ENCODE data around the gene ARHGAP15. TPM values are rescaled to one million over a fixed set of nuclear protein-coding genes. Genes with fewer than 3 reads are reported as not detected.

ARHGAP15 gene
- total RNA-seq, 1 donor from 2014 or later: 7.0 TPM

- no peak for DNase-seq
- TF ChIP-seq CTCF (IDR thresholded peaks at IDR 0.05; ENCODE audit: borderline replicate concordance): no peak
- Histone ChIP-seq H3K9me3 (replicated peaks) (no peaks in the 10 kb centered on the region), H3K36me3 (no peaks in the 10 kb centered on the region), H3K4me1 (no peaks in the 10 kb centered on the region), H3K27me3 (ENCODE audit: low read depth) (no peaks in the 10 kb centered on the region), H3K4me3 (no peak overlapping the region), H3K27ac (replicated peaks) (no peak overlapping the region)
- intact Hi-C loops (cut with micrococcal nuclease): no loop called here
Measured at GRCh38 chr2:143282684-143283083, 153.5 kb downstream of the ARHGAP15 start.

DNA sequence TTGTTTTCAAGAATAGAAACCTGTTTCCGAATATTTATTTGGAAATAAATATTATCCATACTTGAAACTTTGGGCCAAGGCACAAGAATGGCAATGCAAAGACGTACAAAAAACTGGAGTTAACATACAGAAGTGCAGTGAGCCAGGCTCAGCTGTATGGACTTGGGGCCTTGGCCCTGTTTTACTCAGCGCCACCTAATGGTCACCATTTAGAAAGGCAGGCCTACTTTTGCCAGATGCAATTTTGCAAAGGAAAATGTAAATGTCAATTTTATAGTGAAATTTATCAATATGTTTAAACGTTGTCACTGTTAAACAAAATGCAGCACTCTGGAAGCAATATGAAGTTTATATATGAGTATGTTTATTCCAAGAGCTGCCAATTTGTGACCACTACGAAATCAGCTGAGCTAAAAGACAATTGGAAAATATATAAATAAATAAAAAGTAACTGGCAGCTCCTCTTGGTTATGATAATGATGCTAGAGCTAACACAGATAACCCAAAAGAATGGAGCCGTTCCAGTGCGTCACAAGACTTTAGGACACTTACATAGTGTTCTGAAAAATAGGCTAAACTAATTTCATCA lies 155.0 kb downstream of the ARHGAP15 start:
- no peak overlapping the region for H3K4me3 ChIP-seq
- DNase-seq: no peak
- H3K4me1 ChIP-seq: no peaks in the 10 kb centered on the region
- no peaks in the 10 kb centered on the region for H3K9me3 ChIP-seq (replicated peaks)
- no peaks in the 10 kb centered on the region for H3K27me3 ChIP-seq (ENCODE audit: low read depth)
- intact Hi-C loops (cut with micrococcal nuclease): no loop called here
- H3K27ac ChIP-seq (replicated peaks): no peak overlapping the region
- peak; percentile 49 for TF ChIP-seq CTCF (IDR thresholded peaks at IDR 0.05; ENCODE audit: borderline replicate concordance)
- no peaks in the 10 kb centered on the region for H3K36me3 ChIP-seq

DNA sequence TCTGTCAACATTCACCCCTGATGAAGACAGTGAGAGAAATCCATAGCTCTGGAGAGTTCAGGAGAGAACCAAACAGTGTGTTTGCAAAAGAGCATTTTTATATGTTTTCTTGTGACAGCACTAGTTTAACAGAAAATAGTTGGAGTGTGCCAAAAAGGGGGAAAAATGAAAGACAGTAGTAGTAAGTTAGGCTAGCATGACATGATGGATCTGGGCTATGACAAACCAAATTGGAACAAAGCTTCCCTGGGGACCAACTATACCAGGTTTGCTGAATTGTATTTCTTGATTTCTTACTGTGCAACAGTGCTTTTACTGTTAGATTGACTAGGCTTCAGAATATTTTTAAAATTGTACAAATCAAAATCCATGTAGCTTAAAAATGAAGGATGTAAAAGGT lies 159.8 kb downstream of the ARHGAP15 start:
- H3K4me1 ChIP-seq: no peaks in the 10 kb centered on the region
- intact Hi-C loops (cut with micrococcal nuclease): no loop called here
- no peak overlapping the region for H3K27ac ChIP-seq (replicated peaks)
- no peak for DNase-seq
- no peak for TF ChIP-seq CTCF (IDR thresholded peaks at IDR 0.05; ENCODE audit: borderline replicate concordance)
- H3K4me3 ChIP-seq: no peak overlapping the region
- no peaks in the 10 kb centered on the region for H3K36me3 ChIP-seq
- H3K9me3 ChIP-seq (replicated peaks): no peaks in the 10 kb centered on the region
- H3K27me3 ChIP-seq (ENCODE audit: low read depth): no peaks in the 10 kb centered on the region

DNA sequence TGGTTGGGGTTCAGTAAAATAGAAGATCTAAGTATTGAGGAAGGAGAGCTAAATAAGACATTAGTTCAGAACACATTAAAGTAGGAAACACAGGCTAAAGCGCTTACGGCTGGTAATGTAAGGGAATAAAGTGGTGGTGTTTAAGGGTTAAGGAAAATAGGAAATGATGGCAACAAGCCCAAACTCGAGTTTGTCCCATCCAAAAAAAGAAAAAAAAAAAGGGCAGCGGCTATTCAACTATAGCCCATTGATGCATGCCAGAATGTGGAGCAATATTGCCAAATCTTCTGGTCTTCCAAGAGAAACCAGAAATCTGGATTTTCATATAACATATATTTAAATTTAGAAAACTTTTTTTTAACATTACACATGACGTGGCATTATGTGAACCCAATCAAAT lies 161.0 kb downstream of the ARHGAP15 start:
- Histone ChIP-seq H3K9me3 (replicated peaks) (no peaks in the 10 kb centered on the region), H3K4me1 (no peaks in the 10 kb centered on the region), H3K27ac (replicated peaks) (no peak overlapping the region), H3K4me3 (no peak overlapping the region), H3K27me3 (ENCODE audit: low read depth) (no peaks in the 10 kb centered on the region), H3K36me3 (no peaks in the 10 kb centered on the region)
- no peak for DNase-seq
- TF ChIP-seq CTCF (IDR thresholded peaks at IDR 0.05; ENCODE audit: borderline replicate concordance): no peak
- intact Hi-C loops (cut with micrococcal nuclease): no loop called here

GRCh38 chr2:143294068-143294467 lies 164.8 kb downstream of the ARHGAP15 start:
- TF ChIP-seq CTCF (IDR thresholded peaks at IDR 0.05; ENCODE audit: borderline replicate concordance): no peak
- H3K9me3 ChIP-seq (replicated peaks): no peaks in the 10 kb centered on the region
- intact Hi-C loops (cut with micrococcal nuclease): no loop called here
- no peaks in the 10 kb centered on the region for H3K36me3 ChIP-seq
- H3K27ac ChIP-seq (replicated peaks): no peak overlapping the region
- no peak overlapping the region for H3K4me3 ChIP-seq
- H3K27me3 ChIP-seq (ENCODE audit: low read depth): no peaks in the 10 kb centered on the region
- no peak for DNase-seq
- H3K4me1 ChIP-seq: no peaks in the 10 kb centered on the region
